ENCODE data around the gene SLC35B1. TPM values are rescaled to one million over a fixed set of nuclear protein-coding genes. Genes with fewer than 3 reads are reported as not detected.

The SLC35B1 gene
- total RNA-seq, 1 experiment from 2014 or later: 84.6 TPM

DNA sequence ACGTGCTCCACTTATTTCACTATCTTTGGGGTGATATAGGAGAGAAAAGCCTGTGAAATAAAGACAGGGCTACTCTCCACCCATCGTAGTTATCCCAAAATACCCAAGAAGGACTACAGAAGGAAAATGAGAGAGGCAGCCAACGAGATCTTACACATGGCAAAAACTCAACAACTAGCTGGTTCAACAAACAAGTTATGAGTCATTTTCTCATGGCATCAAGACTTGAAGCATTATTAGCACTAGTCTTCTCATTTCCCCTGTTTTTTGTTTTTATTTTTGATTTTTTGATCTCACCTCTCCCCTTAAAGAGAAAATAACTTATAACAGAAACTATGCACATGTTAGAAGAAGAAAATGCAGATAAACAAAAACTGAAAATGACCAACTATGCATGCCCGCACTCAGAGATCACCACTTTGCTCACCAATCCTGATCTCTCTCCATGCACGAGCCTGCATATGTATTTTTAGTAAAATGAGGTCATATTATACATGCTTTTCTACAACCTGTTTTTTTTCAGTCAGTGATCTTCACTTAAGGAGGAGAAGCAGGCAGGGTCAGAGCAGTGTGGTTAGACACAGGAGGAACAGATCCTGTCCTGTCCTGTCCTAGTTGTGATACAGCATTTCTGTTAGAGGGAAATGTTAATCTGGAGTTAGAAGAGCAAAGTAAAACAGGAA is 33.4 kb upstream of the SLC35B1 start:
- in situ Hi-C loops (cut with HindIII; ENCODE audit: low pct_unique_long_range_greater_than_20kb, low sequenced_read_pairs): no loop called here
- POLR2A ChIA-PET: no interaction called here

DNA sequence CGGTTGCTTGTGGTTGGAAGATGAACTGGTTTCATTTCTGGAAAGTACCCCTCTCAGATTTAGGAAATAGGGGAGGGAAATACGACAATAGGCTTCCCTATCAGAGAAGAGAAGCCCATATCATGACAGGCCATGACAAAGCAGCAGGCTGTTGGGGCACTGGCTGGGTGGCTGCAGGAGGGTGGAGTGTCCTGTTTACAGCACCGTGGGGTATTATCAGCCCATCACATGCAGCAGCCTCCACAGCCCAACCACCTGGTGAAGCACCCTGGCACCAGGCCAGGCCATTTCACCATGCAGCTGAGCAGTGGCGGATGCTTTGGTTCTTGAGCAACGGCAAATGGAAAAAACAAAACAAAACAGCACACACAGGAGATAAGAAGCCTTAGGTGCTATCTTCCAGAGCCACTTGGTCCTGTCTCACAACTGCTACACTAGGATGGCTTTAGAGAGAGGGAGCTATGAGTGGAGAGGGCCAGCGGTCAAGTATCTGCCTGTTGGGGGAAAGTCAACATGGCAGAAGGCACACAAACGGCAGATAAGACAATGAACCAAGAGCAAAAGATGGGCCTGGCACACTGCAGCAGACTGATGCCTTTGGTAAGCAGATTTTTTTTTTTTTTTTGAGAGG is 32.0 kb upstream of the SLC35B1 start:
- BruUV-seq (replicated peaks): no TSS peak
- ChIA-PET CTCF (no interaction called here), POLR2A (no interaction called here)
- in situ Hi-C loops (cut with HindIII; ENCODE audit: low pct_unique_long_range_greater_than_20kb, low sequenced_read_pairs) (no loop called here), intact Hi-C loops (cut with micrococcal nuclease; ENCODE audit: unreplicated experiment) (no loop called here)
- no peak for TF ChIP-seq SIN3A (IDR thresholded peaks at IDR 0.05; ENCODE audit: borderline replicate concordance, insufficient read depth, low read depth, low read length)
- TF ChIP-seq, protein P1, sequence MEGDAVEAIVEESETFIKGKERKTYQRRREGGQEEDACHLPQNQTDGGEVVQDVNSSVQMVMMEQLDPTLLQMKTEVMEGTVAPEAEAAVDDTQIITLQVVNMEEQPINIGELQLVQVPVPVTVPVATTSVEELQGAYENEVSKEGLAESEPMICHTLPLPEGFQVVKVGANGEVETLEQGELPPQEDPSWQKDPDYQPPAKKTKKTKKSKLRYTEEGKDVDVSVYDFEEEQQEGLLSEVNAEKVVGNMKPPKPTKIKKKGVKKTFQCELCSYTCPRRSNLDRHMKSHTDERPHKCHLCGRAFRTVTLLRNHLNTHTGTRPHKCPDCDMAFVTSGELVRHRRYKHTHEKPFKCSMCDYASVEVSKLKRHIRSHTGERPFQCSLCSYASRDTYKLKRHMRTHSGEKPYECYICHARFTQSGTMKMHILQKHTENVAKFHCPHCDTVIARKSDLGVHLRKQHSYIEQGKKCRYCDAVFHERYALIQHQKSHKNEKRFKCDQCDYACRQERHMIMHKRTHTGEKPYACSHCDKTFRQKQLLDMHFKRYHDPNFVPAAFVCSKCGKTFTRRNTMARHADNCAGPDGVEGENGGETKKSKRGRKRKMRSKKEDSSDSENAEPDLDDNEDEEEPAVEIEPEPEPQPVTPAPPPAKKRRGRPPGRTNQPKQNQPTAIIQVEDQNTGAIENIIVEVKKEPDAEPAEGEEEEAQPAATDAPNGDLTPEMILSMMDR (IDR thresholded peaks at IDR 0.05): no peak
- TF ChIP-seq, protein P2, sequence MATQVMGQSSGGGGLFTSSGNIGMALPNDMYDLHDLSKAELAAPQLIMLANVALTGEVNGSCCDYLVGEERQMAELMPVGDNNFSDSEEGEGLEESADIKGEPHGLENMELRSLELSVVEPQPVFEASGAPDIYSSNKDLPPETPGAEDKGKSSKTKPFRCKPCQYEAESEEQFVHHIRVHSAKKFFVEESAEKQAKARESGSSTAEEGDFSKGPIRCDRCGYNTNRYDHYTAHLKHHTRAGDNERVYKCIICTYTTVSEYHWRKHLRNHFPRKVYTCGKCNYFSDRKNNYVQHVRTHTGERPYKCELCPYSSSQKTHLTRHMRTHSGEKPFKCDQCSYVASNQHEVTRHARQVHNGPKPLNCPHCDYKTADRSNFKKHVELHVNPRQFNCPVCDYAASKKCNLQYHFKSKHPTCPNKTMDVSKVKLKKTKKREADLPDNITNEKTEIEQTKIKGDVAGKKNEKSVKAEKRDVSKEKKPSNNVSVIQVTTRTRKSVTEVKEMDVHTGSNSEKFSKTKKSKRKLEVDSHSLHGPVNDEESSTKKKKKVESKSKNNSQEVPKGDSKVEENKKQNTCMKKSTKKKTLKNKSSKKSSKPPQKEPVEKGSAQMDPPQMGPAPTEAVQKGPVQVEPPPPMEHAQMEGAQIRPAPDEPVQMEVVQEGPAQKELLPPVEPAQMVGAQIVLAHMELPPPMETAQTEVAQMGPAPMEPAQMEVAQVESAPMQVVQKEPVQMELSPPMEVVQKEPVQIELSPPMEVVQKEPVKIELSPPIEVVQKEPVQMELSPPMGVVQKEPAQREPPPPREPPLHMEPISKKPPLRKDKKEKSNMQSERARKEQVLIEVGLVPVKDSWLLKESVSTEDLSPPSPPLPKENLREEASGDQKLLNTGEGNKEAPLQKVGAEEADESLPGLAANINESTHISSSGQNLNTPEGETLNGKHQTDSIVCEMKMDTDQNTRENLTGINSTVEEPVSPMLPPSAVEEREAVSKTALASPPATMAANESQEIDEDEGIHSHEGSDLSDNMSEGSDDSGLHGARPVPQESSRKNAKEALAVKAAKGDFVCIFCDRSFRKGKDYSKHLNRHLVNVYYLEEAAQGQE (IDR thresholded peaks at IDR 0.05; ENCODE audit: insufficient read depth in 1 of 2, low read depth in 2 of 2, low read length in 1 of 2): no peak
- TF ChIP-seq POLR2AphosphoS5 (IDR thresholded peaks at IDR 0.05; ENCODE audit: low read depth, low read length): no peak
- TF ChIP-seq TCF7L2 (IDR thresholded peaks at IDR 0.05; ENCODE audit: low read depth, low read length): no peak
- H3K9me3 ChIP-seq (ENCODE audit: control insufficient read depth, insufficient read depth, low read depth, low read length): no peaks in the 10 kb centered on the region
- no peak overlapping the region for H3K27ac ChIP-seq (ENCODE audit: low read length)
- H3K4me1 ChIP-seq (ENCODE audit: control insufficient read depth, insufficient read depth, low read length): no peaks in the 10 kb centered on the region
- H3K27me3 ChIP-seq (ENCODE audit: control insufficient read depth, insufficient read depth, low read length): peaks cover 4% of the 10 kb centered on the region; the same call in 1 of the 2 replicates
- DNase-seq (ENCODE audit: low read depth, low spot score) (no peak), ATAC-seq (no peak)
- no peaks in the 10 kb centered on the region for H3K36me3 ChIP-seq (ENCODE audit: control insufficient read depth, insufficient read depth, low read length)
- H3K4me3 ChIP-seq (ENCODE audit: low read depth in 2 of 2, low read length in 2 of 2): no peak overlapping the region

More for the DNA sequence above, 33.4 kb upstream of the SLC35B1 start:
- ATAC-seq: no peak
- intact Hi-C loops (cut with micrococcal nuclease; ENCODE audit: unreplicated experiment): no loop called here
- CTCF ChIA-PET: no interaction called here
- H3K27ac ChIP-seq (ENCODE audit: low read length): no peak overlapping the region
- H3K27me3 ChIP-seq (ENCODE audit: control insufficient read depth, insufficient read depth, low read length): peaks cover 4% of the 10 kb centered on the region; the same call in 1 of the 2 replicates
- H3K4me3 ChIP-seq (ENCODE audit: low read depth in 2 of 2, low read length in 2 of 2): no peak overlapping the region
- TF ChIP-seq SIN3A (IDR thresholded peaks at IDR 0.05; ENCODE audit: borderline replicate concordance, insufficient read depth, low read depth, low read length): no peak
- no peak for TF ChIP-seq POLR2AphosphoS5 (IDR thresholded peaks at IDR 0.05; ENCODE audit: low read depth, low read length)
- TF ChIP-seq TCF7L2 (IDR thresholded peaks at IDR 0.05; ENCODE audit: low read depth, low read length): no peak
- TF ChIP-seq, protein P1 (IDR thresholded peaks at IDR 0.05): no peak
- TF ChIP-seq, protein P2 (IDR thresholded peaks at IDR 0.05; ENCODE audit: insufficient read depth in 1 of 2, low read depth in 2 of 2, low read length in 1 of 2): no peak
- DNase-seq (ENCODE audit: low read depth, low spot score): no peak
- no peaks in the 10 kb centered on the region for H3K9me3 ChIP-seq (ENCODE audit: control insufficient read depth, insufficient read depth, low read depth, low read length)
- no TSS peak for BruUV-seq (replicated peaks)
- no peaks in the 10 kb centered on the region for H3K36me3 ChIP-seq (ENCODE audit: control insufficient read depth, insufficient read depth, low read length)
- H3K4me1 ChIP-seq (ENCODE audit: control insufficient read depth, insufficient read depth, low read length): no peaks in the 10 kb centered on the region

Data from Panc1 (cell line).